ENCODE measurements around the gene TWF2.

TWF2 gene

DNA sequence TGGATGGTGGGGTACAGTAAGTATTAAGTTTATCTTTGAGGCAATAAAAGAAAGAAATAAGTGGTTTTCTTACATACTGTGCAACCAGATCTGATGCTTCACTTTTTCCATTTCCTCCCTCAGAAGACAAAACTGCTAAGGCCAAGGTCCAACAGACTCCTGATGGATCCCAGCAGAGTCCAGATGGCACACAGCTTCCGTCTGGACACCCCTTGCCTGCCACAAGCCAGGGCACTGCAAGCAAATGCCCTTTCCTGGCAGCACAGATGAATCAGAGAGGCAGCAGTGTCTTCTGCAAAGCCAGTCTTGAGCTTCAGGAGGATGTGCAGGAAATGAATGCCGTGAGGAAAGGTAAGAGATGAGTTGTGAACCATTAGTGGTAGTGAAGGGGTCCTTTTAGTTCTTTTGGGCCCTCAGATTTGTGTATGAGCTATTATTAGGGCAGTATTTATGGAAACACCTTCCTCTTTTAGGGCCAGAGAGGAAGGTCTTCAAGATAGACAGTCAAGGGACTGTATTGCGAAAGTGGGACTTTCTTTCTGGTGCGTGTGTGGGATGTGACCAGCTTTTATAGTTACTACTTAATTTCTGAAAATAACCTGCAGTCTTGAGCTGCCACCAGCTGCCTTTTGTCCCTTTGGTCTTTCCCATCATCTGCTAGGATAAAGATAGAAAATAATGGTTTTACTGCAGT, 36.4 kb downstream of the TWF2 start:
- DNase-seq (ENCODE audit: low read depth): no peak

DNA sequence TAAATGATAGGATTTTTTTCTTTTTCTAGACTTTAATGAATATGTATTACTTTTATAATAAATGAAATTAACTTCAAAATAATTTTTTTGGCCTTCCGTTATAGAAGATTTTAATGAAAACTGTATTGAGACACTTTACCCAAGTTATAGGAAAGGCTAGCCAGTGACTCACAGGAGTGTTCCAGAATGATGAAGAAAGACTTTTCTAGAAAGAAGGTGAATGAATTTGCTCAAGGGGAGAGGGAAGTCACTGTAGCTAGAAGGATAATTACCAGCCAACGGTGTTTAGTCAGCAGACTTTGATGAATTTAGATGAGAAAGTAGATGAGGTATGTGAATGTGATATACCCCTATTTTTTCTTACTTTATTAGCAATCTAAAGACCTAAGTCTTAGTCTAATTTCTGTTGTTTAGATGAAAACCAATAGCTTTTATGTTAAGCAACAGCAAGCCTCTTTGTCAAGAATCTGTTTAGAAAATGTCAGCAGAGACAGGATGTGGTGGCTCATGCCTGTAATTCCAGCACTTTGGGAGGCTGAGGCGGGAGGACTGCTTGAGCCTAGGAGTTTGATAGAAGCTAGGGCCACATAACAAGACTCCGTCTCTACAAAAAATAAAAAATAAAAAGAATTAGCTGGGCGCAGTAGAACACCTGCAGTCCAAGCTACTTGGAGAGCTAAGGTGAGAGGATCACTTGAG, 37.8 kb downstream of the TWF2 start:
- no peak for DNase-seq (ENCODE audit: low read depth)

DNA sequence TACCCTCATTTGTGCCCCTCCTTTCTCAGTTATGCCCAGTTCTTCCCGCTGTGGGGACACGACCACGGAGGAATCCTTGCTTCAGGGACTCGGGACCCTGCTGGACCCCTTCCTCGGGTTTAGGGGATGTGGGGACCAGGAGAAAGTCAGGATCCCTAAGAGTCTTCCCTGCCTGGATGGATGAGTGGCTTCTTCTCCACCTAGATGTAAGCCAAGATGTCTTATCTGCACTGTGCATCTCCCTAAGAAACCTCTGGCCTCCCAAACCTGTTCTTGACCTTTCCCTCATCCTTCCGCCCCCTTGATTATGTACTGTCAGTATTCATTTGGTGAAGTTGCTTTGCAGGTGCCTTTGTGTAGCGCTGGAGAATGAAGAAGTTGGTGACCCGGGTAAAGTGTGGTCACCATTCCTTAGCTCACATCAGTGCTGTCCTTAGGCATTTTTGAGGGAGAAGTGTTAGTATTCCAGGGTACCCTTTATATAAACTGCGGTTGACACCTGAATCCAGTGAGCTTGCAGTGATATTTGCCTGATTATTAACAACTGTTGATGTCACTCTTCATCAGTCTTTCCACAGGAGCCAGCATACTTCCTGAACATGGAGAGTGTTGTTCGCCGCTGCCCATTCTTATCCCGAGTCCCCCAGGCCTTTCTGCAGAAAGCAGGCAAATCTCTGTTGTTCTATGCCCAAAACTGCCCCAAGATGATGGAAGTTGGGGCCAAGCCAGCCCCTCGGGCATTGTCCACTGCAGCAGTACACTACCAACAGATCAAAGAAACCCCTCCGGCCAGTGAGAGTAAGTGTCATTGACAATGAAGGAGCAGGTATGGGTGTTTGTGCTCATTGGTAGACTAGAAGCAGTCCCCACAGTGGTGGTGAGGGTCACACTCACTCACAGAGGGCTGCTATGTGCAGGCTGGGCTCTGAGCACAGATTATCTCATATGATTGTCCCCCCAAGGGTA, 40.0 kb downstream of the TWF2 start:
- no peak for DNase-seq (ENCODE audit: low read depth)

DNA sequence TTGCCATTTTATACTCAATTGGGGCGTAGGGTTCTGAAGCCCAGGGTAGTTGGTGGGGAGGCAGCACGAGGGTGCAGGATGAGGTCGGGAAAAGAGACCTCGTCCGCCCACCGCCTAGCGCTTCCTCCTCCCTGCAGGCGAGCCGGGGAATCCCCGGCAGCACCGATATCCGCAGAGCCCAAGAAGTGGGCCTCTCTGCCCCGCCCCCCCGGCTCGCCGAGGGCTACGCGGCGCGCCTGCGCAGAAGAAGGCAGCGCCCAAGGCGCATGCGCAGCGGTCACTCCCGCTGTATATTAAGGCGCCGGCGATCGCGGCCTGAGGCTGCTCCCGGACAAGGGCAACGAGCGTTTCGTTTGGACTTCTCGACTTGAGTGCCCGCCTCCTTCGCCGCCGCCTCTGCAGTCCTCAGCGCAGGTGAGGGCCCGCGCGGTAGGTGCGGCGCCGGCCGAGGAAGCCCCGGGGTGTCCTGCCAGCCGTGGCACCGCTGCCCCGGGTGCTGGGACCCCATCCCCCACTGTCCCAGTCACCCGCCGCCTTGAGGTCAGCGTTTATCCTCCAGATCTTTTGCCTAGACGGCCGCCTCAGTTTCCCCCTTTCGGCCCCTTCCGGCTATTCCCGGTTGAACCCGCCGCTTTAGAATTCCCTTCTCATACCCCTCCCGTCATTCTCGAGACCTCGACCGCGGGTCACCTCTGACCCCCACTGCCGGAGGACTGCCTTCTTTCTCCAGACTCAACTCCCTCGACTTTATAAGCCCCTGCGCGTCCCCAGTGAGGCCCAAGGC, 40.9 kb downstream of the TWF2 start, which contains the start of gene ALAS1:
Gene ALAS1, plus strand, starts transcription at position 319 of the 784 bp plus-strand sequence. CDS start 1,082 bp downstream, outside the sequence.
- peak; percentile 91 for DNase-seq (ENCODE audit: low read depth)

DNA sequence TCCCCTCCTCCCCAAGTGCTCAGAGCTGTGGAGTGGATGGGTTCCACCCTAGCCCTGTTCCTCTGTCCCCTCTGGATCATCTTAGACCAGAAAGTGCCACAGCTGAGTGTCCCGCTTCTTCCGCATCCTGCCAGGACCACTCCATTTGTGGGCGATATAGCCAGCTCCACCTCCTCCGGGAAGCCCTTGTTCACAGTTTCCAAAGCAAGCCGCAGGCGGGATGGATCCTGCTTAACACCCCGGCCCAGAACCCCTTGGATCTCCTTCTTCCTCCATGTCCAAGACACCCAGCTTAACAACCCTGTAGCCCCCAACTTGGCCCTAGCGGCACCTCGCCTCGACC, 41.5 kb downstream of the TWF2 start:
- no peak for DNase-seq (ENCODE audit: low read depth)

DNA sequence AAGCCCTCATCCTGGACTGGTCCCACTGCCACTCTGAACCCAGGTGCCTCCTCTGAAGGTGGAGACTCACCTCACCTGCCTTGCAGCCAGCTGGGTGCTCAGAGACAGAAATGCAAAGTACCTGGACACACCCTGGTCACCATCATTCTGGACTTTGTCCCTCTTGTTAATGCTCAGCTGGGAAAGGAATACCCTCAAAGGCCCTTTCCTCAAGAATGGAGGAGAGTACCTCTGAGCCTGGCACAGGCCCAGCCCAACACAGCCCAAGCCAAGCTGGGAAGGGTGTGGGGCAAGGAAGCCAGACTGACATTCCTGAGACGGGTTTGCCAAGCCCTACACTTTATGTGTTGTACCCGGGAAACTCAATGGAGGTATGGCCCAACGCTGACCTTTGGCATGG, 42.0 kb downstream of the TWF2 start:
- DNase-seq (ENCODE audit: low read depth): no peak

DNA sequence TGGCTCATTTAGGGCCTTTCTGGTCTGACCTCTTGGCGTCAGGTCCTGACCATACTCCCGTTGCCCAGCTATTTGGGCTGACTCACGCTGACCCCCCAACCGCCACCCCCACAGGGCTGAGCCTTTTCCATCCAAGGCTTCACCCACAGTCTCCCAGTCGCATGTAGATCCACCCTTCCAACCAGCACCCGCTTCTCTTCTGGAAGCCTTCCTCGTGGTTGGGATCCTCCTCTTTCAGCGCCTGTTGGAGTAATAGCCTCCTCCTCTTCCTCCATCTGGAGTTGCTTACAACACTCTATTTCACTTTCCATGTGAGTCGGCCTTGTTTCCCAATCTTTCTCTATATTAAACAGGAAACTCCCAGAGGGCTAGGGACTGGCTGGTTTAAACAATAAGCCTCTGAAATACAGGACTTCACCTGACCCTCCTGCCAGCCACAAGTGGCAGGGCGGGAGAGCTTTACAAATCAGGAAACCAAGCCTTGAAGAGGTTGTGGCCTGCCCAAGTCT, 43.1 kb downstream of the TWF2 start:
- DNase-seq (ENCODE audit: low read depth): no peak

DNA sequence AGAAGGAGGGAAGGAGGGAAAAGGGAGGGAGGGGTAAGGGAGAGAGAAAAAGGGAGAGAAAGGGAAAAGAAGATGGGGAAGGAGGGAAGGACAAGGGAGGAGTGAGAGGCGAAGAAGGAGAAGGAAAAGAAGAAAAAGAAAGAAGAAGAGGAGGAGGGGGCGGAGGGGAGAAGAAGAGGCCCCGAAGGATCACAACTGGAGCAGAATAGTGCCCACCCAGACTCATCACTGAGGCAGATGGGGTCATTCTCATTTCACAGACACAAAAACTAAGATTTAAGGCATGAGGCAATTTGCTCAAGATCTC, 43.7 kb downstream of the TWF2 start:
- no peak for DNase-seq (ENCODE audit: low read depth)

DNA sequence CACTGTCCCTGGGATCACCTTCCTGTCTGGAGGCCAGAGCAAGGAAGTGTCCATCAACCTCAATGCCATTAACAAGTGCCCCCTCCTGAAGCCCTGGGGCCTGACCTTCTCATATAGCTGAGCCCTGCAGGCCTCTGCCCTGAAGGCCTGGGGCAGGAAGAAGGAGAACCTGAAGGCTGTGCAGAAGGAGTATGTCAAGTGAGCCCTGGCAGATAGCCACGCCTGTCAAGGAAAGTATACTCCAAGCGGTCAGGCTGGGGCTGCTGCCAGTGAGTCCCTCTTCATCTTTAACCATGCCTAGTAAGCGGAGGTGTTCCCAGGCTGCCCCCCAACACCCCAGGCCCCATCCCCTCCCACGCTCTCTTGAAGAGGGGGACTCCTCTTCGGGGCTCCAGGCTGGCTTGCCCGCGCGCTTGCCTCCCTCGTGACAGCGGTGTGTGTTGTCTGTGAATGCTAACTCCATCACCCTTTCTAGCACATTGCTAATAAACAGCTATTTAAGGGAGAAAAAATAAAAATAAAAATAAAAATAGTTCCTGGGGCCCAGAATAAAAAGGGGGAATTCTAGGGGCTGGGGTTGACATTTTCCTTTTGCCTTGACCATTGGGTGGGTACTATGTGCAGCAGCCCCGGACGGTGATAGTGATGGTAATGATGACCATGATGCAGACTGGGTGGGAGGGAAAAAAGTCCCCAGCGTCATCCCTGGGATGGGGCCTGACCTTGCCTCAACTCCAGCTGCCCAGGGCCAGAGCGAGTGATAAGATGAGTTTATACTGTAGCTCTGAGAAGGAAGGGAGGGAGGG, 44.3 kb downstream of the TWF2 start:
- DNase-seq (ENCODE audit: low read depth): no peak

DNA sequence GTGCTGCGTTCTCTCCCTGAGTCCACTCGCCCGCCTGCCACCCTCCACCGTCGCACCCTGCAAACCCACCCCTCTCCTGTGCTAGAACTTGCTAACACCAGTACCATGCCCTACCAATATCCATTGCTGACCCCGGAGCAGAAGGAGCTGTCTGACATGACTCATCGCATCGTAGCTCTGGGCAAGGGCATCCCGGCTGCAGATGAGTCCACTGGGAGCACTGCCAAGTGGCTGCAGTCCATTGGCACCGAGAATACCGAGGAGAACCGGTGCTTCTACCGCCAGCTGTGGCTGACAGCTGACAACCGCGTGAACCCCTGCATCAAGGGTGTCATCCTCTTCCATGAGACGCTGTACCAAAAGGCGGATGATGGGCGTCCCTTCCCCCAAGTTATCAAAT, 45.9 kb downstream of the TWF2 start:
- no peak for DNase-seq (ENCODE audit: low read depth)

DNA sequence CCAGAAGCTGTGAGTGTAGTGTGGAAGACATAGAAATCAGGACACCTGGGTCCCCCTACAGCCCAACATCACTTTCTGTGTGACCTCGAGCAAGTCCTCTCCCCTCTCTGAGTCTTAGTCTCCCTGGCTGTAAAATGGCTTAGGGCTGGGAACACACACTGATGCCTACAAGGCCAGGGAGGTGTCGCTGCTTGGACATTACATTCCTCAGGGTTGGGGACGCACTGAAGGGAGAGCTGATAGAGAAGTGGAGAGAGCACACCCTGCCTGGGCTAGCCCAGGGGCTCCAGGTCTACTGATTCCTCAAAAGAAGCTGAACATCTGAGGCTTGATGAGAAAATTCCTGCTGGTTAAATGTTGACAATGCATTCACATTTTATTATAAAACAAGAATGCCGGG, 47.3 kb downstream of the TWF2 start:
- DNase-seq (ENCODE audit: low read depth): no peak

DNA sequence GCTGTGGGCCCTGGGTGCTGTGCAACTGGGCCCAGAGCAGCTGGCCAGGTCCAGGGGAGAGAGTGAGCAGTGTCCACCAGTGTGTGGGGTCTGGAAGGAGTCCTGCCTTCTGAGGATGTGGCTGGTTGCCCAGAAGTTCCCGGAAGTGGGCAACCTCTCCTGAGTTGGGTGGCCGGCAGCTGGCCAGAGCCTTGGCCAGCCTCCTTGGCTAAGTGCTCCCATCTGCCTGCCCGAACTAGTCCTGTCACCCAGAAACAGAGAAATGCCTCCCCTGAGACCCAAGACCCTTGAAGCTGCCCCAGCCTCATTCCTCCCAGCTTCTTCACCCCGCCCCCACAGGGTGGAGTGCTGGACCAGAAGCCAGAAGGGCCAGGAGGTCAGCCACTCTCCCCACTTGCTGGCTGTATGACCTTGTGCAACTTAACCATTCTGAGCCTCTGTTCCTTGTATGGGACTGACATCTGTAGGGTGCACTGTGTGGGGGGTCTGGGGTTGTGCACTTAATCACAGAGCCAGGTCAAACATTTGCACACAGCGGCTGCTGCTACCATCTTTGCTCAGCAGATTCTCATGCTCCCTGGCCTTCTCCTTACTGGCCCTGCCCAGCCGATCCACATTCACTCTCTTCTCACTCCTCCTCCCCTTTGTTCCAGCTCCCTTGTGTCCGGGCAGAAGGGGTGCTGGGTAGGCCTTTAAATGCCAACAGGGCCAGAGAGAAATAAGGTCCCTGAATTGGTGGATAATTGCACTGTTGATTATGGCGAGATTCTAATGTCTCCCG, 48.5 kb downstream of the TWF2 start:
- no peak for DNase-seq (ENCODE audit: low read depth)

DNA sequence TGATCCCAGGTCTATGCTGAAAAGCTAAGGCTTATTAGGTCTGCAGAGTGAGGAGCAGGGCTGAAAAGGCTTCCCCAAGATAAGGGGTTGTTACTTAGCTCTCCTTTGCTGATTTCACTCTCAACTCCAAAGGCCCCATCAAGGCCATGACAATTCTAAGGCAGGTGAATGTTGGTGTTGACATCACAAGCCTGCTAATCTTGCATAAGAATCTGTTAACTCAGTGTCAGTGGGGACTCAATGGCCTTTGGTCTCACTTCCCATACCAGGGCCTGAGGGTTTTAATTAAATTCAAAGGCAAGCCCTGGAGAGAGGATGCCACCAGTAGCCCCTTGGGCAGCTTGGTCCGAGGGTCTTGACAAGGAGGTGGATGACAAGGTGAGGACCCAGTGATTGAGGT, 50.4 kb downstream of the TWF2 start:
- DNase-seq (ENCODE audit: low read depth): no peak

DNA sequence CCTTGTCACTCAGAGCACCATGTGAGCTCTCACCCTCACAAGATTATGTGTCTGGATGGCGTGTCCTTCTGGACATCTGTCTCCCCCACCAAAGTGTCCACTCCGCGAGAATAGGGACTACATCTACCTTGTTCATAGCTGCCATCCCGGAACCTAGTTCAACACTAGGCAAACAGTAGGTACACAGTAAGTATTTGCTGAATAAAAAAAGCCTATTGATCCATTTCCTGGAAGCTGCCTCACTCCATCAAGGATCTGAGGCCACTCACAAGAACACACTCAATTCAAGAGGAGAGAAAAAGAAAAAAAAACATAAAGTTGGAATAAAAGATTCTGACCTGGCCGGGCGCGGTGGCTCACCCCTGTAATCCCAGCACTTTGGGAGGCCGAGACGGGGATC, 52.2 kb downstream of the TWF2 start:
- no peak for DNase-seq (ENCODE audit: low read depth)

DNA sequence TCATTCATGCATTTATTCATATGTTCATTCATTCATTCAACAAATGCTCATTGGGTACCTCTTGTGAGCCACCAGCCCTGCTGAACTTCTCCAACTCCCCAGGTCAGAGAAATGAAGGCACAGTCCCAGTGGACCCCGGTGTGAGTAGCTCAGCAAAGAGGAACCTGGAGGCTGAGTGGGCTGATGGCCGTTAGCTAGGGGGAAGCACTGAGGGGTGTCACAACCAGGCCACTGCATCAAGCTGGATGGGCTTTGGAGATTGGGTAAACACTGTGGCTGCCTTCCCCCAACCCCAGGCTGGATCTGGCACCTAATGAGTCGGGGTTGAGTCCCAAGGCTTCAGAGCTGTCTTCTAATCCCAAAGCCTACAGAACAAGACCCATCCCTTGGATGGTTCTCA, 53.1 kb downstream of the TWF2 start:
- no peak for DNase-seq (ENCODE audit: low read depth)

DNA sequence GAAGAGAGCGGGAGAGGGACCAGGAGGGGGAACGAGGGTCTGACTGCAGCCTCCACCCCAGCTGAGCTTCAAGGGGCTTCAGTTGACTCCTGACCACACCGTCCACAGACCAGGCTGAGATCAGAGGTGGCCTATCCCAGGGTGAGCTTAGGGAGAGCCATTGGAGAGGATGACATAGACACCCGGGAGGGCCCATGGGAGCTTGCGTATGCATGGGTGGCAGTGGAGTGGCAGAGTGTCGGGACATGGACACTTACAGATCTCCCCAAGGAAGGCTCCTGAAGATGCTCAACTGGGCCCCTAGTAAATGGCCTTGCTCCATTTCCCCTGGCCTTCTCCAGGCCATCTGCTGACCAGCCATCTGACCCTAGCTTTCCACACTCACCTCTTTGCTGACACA, 53.6 kb downstream of the TWF2 start:
- DNase-seq (ENCODE audit: low read depth): no peak

DNA sequence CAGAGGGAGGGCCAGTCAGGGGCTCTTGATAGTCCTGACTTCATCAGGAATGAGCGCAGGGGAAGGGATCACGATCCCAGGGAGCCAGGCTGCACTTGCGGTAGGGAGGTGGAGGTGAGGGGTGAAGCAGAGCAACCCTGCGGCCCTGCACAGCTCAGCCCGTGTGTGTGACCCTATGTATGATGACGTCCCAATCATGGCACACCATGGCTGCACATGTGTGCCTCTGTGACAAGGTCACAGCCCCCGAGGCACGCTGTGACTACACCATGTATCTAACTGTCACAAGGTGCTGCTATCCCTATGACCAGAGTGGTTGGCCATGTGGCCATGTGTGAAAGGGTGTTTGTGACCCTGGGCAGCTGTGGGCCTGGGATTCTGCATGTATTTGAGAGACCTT, 54.3 kb downstream of the TWF2 start:
- no peak for DNase-seq (ENCODE audit: low read depth)

DNA sequence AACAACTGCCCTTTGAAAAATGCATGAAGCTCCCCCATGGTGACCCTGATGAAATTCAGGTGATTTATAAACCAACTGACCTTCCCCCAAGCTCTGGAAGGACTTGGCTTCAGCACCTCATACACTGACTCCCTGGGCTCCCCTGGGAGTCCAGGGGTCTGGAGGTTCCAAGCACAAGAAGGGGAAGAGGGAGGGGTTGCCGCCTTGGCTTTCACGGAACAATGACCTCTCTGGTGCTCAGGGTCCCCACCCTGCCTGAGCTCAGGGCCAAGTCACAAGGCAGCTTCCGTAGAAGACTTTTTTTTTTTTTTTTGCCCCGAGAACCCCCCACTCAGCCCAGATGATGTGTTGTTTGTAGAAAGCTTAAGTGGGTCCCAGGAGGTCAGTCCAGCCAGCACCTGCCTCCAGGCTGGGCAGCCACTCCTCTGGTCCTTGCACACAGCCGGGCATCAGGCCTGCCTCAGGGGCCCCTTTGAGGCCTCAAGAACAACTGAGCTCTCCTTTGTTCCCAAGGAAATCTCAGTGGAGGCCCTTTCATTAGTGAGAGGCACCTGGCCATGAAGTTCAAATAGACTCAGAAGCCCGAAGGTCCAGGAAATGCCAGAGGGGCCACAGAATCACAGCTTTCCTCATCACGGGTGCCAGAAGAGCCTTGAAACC, 55.0 kb downstream of the TWF2 start:
- DNase-seq (ENCODE audit: low read depth): no peak

DNA sequence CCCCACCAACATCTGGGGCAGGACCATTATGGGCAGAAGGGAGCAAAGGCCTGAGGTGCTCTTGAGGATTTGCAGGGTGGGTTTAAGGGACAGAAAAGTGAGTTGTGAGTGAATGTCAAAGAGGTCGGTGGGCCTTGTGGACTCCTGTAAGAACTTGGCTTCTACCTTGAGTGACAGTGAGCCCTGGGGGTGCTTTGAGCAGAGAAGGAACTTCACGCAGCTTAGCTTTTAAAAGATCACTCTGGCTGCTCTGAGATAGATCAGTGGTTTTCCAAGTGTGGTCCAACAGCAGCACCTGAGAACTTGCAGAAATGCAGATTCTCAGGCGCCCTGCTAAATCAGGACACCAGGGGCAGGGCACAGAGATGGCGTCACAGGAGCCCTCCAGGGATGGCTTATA, 56.3 kb downstream of the TWF2 start:
- no peak for DNase-seq (ENCODE audit: low read depth)

DNA sequence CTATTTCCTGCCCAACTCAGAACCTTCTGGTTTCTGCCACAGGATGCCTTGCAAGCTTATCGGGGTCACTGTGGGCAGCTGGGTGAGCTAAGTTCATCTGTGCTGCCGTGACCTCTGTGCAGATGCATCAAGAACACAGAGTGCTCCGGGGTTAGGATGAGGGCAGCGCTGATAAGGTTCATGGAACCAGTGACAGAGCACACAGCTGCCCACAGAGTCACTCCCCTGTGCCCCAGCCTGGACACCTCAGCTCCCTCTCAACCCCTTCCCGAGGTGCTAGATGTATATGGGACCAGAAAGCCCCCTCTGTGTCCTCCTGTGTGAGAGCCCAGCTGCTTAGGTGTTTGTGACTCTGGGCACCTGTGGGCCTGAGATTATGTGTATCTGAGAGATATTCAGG, 56.8 kb downstream of the TWF2 start:
- no peak for DNase-seq (ENCODE audit: low read depth)

Measured in stimulated activated CD8-positive, alpha-beta memory T cell treated with anti-CD3 and anti-CD28 coated beads, Interleukin-4, amount 100 ng/mL, for 24 hours (primary cell).